HG03575 (cell line): ENCODE results near the gene SNIP1.
"Not testable (repeated sequence)": the region's sequence is repeated elsewhere in the genome, so short reads cannot be mapped to it uniquely, and the experiment has no call there.

Source experiments
- ATAC-seq: cut with Tn5 transposase; IDR thresholded peaks from one replicate; pipeline ENCODE4 v1.9.1; 2021; ENCODE audit not compliant: unreplicated experiment, insufficient number of reproducible peaks, low FRiP score; ENCODE audit errors: extremely low read depth

The SNIP1 gene, protein sequence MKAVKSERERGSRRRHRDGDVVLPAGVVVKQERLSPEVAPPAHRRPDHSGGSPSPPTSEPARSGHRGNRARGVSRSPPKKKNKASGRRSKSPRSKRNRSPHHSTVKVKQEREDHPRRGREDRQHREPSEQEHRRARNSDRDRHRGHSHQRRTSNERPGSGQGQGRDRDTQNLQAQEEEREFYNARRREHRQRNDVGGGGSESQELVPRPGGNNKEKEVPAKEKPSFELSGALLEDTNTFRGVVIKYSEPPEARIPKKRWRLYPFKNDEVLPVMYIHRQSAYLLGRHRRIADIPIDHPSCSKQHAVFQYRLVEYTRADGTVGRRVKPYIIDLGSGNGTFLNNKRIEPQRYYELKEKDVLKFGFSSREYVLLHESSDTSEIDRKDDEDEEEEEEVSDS

DNA sequence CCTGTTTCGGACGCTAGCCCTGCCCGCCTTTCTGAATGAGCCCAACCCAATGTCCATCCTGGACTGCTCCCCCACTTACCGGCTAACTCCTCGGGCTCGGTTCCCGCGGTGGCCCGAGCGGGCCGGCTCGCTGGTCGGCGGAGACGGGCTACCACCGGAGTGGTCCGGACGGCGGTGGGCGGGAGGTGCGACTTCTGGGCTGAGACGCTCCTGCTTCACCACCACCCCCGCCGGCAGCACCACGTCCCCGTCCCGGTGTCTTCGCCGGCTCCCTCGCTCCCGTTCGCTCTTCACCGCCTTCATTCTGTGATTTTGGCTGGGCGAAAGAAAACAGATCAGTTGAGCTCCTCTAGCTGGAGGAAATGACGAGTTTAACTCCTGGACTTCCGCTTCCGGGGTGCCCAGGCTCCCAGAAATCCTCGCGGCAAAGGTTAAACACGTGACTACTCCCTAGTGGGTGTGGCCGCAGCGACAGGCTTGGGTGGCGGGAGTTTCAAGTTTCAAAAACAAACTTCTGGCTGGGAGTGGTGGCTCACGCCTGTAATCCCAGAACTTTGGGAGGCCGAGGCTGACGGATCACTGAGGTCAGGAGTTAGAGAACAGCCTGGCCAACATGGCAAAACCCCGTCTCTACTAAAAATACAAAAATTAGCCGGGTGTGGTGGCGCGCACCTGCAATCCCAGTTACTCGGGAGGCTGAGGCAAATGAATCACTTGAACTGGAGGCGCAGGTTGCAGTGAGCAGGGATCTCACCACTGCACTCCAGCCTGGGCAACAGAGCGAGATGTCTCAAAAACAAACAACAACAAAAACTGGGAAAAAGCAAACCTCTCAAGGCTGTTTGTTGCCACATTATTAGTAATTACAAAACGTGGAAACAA, at the start of gene SNIP1:
Gene SNIP1 (minus strand): TSS at position 367 of the 882 bp plus-strand sequence. CDS start 64 bp downstream, at position 303.
- ATAC-seq, result peak; percentile 47

DNA sequence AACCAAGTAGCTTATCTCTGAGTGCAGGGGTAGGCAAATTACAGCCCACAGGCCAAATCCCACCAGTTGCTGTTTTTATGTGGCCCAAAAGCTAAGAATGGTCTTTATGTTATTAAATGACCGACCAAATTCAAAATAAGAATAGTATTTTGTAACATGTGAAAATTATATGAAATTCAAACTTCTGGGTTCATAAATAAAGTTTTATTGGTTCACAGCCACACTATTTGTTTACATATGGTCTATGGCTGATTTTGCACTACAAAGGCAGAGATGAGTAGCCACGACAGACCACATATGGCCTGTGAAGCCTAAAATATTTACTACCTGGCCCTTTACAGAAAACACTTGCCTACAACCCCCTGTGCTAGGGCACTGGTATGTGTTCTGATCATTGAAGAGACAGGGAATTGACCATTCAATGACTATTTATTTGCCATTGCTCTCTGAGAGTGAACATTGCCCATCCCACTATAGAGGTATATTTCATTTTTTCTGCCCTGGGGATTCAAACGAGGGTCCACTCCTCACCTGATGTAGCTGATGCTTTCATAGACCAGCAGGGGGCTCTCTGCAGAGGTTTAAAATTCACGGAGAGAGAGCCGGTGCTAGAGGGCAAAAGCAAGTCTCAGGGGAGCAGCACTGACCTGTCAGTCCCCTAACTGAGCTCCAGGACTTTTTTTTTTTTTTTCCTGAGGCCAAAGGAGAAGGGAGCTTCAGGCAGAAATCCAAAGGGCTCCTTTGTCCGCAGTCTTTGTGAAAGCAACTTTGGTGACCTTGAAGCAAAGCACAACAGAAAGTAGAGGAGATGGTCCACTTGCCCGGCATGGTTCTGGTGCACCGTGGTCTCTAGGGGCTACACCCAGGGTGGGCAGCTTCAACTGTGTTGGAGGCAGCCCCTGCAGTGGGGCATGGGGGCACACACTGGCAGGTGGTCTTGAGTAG, 48.9 kb upstream of the SNIP1 start:
- ATAC-seq, result no peak

DNA sequence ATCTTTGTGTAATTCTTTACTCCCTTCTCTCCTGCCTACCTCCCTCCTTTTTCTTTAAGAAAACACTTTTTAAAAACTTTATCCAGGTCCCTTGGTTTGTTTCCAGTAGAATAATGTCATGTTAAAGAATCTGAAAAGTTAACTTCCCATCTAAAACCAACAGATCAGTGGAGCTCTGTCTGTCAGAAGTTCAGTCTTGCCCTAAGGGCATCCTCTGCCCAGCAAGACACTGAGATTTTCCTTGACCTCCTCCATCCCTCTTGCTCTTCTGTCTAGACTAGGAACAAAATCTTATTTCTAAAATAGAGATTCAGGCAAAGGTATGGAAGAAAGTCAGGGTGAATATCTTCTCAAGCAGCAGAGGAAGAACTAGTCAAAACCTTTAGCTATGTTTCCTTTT, 47.3 kb upstream of the SNIP1 start:
- no peak for ATAC-seq

DNA sequence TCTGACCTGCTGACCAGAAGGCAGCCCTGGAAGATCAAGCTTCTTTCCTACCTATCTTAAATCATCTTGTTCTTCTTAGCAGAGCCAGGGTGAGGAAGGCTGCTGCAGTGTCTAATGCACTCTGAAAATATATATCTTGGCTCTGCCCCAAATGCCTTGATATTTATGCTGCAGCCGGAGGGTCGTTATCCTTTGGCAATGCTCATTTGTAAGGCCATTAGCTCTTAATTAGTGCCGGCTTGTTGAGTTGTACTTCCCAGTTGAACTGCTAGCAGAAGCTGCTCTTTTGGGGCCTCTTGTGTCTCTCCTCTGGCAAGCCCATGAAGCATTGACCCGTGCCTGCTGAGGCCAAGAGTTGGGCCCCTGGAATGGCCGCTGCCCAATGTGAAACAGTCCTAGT, 45.8 kb upstream of the SNIP1 start:
- ATAC-seq, result no peak

DNA sequence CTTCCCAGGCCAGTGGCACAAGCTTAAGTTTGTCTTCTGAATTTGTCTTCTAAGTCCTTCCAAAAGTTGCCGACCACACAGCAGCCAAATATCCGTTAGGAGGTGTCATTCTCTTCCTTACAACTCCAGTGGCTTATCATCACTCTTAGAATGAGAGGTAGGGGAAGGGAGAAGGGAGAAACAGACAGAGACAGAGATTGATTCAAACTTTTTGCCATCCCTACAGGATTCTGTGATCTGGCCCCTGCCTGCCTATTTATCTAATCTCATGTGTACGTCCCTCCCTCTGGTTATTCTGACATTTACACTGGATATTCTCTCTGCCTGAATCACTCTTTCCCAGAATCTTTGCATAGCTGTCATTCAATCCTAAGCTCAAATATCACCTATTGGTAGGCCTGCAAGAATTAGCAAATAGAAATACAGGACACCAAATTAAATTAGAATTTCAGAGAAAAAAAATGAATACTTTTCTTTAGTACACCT, 42.1 kb upstream of the SNIP1 start:
- ATAC-seq, result no peak

DNA sequence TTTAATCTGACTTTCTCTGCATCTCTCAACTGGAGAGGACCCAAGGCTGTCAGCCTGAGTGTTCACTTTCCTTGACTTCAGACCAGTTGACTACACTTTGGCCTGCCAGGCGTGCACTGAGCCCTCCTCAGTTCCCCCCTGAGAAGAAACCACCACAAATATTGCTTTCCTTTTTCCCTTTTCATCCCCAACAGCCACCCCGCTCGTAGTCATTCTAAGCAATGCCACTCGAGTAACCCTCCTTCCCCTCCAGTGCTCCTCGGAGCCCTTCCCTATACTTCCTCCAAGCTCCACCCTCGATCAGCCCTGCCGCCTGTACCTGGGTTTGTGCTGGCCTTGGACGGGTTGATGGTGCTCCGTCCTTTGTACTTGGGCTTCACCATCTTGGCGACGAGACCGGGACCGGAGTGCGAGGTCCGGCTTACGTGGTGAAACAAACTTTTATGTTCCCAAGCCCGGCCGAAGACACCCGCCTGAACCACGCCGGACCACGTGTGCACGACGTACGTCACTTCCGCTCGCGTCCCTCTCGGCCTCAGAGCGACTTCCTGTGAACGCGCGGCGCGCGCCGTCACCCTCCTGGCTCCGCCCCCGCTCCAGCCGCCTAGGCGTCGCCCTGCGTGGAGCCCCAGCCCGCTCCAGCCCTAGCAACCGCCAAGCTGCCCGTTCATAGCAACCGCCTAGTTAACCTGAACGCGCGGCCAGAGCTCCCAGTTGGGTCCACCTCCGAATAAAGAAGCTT, 41.5 kb upstream of the SNIP1 start, which contains the start of gene GNL2:
Gene GNL2 (minus strand): TSS at position 498 of the 742 bp plus-strand sequence. CDS start 115 bp downstream, at position 383.
- ATAC-seq, result peak; percentile 63

DNA sequence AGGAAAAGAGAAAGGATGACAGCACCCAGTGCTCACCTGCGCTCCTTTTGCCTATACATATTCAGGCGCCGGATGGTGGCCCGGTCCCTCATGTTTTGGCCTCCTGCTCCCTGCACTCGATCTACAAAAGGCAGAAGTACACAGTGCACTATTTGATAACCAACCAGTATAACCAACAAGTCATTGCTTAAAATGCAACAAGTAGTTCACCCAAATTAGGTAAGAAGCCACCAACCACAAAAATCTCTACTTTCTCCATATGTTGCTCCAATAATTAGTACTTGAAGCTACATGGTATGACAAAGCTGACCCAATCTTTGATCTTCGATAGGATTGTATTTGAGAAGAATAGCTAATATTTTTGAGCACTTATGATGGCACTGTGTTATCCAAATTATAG, 39.6 kb upstream of the SNIP1 start:
- no peak for ATAC-seq

DNA sequence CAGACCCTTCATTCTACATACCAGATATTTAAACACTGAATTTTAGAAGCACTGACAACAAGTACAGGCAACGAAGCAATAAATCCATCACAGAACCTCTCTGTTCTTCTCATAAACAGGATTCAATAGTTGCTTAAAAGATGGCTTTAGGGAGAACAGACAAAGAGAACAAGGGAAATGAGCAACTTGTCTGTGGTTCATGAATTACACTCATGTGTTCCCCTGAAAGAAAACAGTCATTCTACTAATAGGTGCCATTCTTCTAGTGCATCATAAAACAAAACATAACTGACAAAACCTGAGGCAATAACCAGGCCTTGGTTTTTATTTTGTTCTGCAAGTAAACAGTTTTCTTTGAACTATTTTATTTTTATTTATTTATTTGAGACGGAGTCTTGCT, 34.8 kb upstream of the SNIP1 start:
- ATAC-seq, result no peak

DNA sequence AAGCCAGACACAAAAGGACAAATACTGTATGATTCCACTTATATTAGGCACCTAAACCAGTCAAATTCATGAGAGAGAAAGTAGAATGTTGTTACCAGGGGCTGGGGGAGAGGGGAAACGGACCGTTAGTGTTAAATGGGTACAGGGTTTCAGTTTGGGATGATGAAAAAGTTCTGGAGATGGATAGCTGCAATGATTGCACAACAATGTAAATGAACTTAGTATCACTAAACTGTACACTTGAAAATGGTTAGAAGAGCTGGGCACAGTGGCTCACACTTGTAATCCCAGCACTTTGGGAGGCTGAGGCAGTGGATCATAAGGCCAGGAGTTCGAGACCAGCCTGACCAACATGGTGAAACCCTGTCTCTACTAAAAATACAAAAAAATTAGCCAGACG, 30.5 kb upstream of the SNIP1 start:
- ATAC-seq, result not testable (repeated sequence)

DNA sequence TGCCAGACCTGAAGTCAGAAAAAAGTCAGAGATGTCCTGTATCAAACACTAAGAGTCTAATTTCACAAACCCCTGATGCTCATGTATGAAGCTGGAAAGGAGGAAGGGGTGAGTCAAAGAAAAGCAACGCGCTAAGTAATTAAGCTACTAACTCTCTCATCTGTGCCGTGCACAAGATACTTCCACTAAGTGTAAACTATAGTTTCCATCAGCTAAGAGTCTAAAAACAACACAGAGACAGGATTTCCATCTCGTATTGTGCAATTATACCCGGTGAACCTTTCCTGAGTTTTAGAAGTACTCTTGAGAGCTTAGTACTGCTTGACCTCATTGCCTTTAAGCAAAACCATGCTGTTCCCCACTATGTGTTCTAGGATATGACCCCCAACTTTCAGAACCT, 21.6 kb upstream of the SNIP1 start:
- no peak for ATAC-seq

DNA sequence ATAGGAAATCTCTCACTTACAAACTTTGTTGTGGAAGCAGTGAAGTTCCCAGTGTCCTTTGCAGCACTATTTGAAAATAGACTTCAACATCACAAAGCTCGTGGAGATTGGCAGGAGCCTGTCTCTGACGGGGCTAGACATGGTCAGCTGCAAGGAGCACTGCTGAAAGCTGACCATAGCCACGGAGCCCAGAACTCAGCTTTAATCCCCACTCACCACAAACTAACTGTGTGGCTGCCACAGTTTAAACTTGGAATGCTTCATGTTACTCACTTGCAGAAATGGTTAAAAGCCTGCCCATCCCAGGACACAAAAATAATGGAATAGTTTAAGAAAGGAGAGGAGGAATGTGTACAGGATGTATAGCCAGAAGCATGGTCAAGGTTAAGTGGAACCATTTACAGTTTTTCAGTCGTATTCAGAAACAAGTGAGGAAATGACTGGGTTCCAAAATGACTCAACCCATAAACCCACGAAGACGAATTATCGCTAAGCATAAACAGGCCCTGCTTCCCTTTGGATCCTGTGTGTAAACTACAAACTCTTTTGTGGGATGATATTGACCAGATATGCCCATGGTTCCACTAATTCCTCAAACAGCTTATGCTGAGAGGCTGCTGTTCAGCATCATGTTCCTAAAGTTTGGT, 20.9 kb upstream of the SNIP1 start:
- ATAC-seq, result no peak

DNA sequence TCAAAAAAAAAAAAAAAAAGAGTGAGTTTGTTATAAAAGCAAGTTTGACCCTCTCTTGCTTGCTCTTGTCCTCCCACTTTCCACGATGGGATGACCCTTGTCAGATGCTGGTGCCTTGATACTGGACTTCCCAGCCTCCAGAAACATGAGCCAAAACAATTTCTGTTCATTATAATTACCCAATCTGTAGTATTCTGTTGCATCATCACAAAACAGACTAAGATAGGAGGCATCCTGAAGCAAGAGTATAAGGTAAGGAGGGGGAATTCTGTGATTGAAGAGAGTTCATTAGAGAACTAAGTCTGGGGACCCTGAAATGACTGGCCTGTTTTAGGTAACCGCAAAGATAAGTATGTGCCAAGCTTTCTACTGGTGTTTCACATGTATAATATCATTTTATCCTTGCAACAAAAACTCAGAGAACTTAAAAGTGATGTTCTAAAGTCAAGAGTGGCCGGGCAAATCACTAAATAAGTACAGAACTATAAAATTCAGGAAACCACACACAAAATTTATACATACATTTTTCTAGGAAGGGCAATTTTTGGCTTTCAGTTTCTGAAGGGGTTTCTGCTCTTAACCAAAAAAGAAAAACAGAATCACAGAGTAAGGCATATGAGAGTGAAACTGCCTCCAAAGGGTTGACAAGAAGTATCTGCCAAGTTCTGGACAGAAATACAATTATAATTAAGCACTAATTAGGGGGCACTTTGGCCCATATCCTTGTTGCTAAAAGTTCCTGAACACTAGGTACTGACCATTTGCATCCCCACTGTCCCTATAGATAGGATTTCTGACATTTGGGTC, 16.6 kb upstream of the SNIP1 start:
- no peak for ATAC-seq

DNA sequence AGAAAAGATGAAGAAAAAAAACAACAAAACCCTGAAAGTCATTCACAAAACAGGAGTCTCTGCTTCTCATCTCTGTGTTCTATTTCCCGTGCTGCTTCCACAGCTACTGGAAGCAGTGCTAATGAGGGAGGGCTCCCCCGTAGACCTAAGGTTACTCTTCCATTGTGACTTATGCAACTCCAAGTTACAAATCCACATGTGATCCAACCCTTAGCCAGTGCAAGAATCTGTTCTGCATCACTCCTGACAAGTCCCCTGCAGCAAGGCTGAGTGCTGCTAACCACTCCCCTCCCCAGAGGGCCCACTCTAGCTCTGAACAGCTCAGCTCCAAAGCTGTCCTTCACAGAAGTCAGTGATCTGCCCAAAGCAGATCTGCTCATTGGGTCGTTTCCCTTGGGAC, 12.9 kb upstream of the SNIP1 start:
- no peak for ATAC-seq

DNA sequence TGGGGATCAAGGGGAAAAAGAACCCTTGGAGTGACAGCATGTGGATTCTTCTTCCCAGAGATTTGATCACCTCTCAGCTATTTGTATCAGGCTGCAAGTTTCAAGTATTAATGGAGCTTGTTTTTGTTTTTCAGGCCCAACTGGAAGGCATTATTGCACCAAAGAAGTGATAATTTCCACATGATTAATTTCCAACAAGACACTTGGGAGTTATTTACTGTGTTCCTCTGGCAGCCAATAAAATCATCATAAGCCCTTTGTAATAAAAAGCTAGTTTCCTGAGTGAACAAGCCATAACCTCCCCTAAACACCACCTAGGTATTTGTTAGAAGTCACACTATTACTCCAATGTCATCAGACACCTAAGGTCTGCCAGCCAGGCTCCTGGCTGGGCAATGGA, 10.8 kb upstream of the SNIP1 start:
- no peak for ATAC-seq

DNA sequence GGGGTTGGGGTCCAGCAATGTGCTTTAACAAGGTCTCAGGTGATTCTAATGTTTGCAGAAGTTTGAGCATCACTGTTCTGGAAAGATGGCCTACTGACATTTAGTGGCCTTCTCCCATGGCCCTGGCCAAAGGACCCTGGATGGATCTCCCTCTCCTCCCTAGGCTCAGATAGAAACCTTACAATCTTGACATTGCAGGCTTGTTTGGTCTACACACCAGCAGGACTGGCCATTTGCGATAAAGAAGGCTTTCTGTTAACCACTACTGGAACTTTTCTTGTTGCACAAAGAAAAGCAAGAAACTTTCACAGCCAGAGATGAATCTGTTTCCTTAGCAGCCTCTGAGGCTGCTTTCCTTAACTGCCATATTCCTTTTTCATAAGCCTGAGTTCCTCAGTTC, 8.9 kb upstream of the SNIP1 start:
- ATAC-seq, result no peak

DNA sequence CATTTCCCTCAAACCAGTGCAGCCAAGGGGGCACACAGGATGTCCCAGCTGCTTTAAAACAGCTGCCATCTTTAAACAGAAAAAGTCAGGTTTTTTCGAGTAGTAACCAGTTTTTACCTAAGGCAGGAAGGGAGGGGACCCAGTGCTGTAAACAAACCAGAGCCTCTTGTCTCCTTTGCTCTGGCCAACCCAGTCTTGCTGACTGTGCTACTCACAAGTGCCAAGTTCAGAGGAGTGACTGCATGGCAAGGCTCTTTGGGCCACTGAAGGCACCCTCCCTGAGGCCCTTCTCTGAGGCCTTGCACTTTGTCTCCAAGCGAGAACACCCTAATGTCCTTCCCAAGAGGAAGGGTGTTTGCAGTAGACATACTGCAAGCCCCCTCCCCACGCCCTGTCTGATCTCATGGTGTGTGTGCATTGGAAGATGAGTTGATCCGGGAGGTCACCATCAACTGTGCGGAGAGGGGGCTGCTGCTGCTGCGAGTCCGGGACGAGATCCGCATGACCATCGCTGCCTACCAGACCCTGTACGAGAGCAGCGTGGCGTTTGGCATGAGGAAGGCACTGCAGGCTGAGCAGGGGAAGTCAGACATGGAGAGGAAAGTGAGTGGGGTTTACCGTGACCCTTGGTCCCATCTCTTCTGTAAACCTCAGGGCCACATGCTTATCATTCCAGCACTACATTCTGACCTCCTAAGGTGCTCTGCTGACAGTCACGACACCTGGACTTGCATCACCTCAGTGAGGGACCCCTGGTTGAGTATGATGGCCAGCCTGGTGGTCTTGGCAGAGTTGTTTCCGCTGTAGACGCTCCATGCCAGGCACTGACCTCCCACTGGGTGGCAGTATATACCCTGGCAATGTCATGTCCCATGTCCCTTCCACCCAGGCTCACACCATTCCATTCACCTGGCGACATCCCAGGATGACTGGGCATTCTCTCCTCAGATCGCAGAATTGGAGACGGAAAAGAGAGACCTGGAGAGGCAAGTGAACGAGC, 7.3 kb upstream of the SNIP1 start:
- ATAC-seq, result no peak
